ENCODE measurements around the gene PLPP1.

PLPP1 gene

GRCh38 chr5:55469839-55470238 lies 64.9 kb downstream of the PLPP1 start:
- Histone ChIP-seq H4K20me1 (ENCODE audit: insufficient read depth, low read length) (no peaks in the 10 kb centered on the region), H3K4me2 (ENCODE audit: low read length) (no peak overlapping the region), H3K4me1 (ENCODE audit: low read length) (no peaks in the 10 kb centered on the region), H3K27ac (ENCODE audit: low read length) (no peak overlapping the region), H3K9ac (ENCODE audit: low read length) (no peak overlapping the region), H3K9me3 (ENCODE audit: insufficient read depth, low read length) (no peaks in the 10 kb centered on the region), H3K27me3 (ENCODE audit: low read depth, low read length) (no peaks in the 10 kb centered on the region), H3K4me3 (ENCODE audit: low read length) (no peak overlapping the region), H3K36me3 (replicated peaks; ENCODE audit: low read depth, low read length) (no peaks in the 10 kb centered on the region), H2AFZ (ENCODE audit: low read depth, low read length) (no peak overlapping the region), H3K79me2 (ENCODE audit: low read length) (no peaks in the 10 kb centered on the region)
- TF ChIP-seq CTCF (IDR thresholded peaks at IDR 0.05; ENCODE audit: low read depth, low read length) (no peak), EZH2phosphoT487 (IDR thresholded peaks at IDR 0.05; ENCODE audit: low read depth) (no peak)

GRCh38 chr5:55467862-55468551 lies 66.8 kb downstream of the PLPP1 start:
- TF ChIP-seq CTCF (IDR thresholded peaks at IDR 0.05; ENCODE audit: low read depth, low read length) (no peak), EZH2phosphoT487 (IDR thresholded peaks at IDR 0.05; ENCODE audit: low read depth) (no peak)
- Histone ChIP-seq H3K79me2 (ENCODE audit: low read length) (no peaks in the 10 kb centered on the region), H4K20me1 (ENCODE audit: insufficient read depth, low read length) (no peaks in the 10 kb centered on the region), H3K9ac (ENCODE audit: low read length) (no peak overlapping the region), H3K4me2 (ENCODE audit: low read length) (no peak overlapping the region), H2AFZ (ENCODE audit: low read depth, low read length) (no peak overlapping the region), H3K27ac (ENCODE audit: low read length) (no peak overlapping the region), H3K4me3 (ENCODE audit: low read length) (no peak overlapping the region), H3K27me3 (ENCODE audit: low read depth, low read length) (no peaks in the 10 kb centered on the region), H3K9me3 (ENCODE audit: insufficient read depth, low read length) (no peaks in the 10 kb centered on the region), H3K36me3 (replicated peaks; ENCODE audit: low read depth, low read length) (no peaks in the 10 kb centered on the region), H3K4me1 (ENCODE audit: low read length) (no peaks in the 10 kb centered on the region)

GRCh38 chr5:55463613-55464012 lies 71.2 kb downstream of the PLPP1 start:
- Histone ChIP-seq H4K20me1 (ENCODE audit: insufficient read depth, low read length) (no peaks in the 10 kb centered on the region), H3K4me1 (ENCODE audit: low read length) (no peaks in the 10 kb centered on the region)

GRCh38 chr5:55459572-55459971 lies 75.2 kb downstream of the PLPP1 start:
- no peaks in the 10 kb centered on the region for H3K27me3 ChIP-seq (ENCODE audit: low read depth, low read length)
- H3K27ac ChIP-seq (ENCODE audit: low read length) = no peak overlapping the region
- no peak overlapping the region for H3K9ac ChIP-seq (ENCODE audit: low read length)
- H3K4me2 ChIP-seq (ENCODE audit: low read length) = no peak overlapping the region
- TF ChIP-seq EZH2phosphoT487 (IDR thresholded peaks at IDR 0.05; ENCODE audit: low read depth) (no peak), CTCF (IDR thresholded peaks at IDR 0.05; ENCODE audit: low read depth, low read length) (no peak)
- no peaks in the 10 kb centered on the region for H4K20me1 ChIP-seq (ENCODE audit: insufficient read depth, low read length)
- H2AFZ ChIP-seq (ENCODE audit: low read depth, low read length) = no peak overlapping the region
- no peaks in the 10 kb centered on the region for H3K79me2 ChIP-seq (ENCODE audit: low read length)
- no peaks in the 10 kb centered on the region for H3K36me3 ChIP-seq (replicated peaks; ENCODE audit: low read depth, low read length)
- H3K9me3 ChIP-seq (ENCODE audit: insufficient read depth, low read length) = no peaks in the 10 kb centered on the region
- no peaks in the 10 kb centered on the region for H3K4me1 ChIP-seq (ENCODE audit: low read length)
- no peak overlapping the region for H3K4me3 ChIP-seq (ENCODE audit: low read length)

More at GRCh38 chr5:55463613-55464012, 71.2 kb downstream of the PLPP1 start:
- H3K27me3 ChIP-seq (ENCODE audit: low read depth, low read length) = no peaks in the 10 kb centered on the region
- H3K9ac ChIP-seq (ENCODE audit: low read length) = no peak overlapping the region
- no peak overlapping the region for H2AFZ ChIP-seq (ENCODE audit: low read depth, low read length)
- H3K9me3 ChIP-seq (ENCODE audit: insufficient read depth, low read length) = no peaks in the 10 kb centered on the region
- no peak overlapping the region for H3K4me2 ChIP-seq (ENCODE audit: low read length)
- TF ChIP-seq CTCF (IDR thresholded peaks at IDR 0.05; ENCODE audit: low read depth, low read length) (no peak), EZH2phosphoT487 (IDR thresholded peaks at IDR 0.05; ENCODE audit: low read depth) (no peak)
- H3K4me3 ChIP-seq (ENCODE audit: low read length) = no peak overlapping the region
- H3K36me3 ChIP-seq (replicated peaks; ENCODE audit: low read depth, low read length) = no peaks in the 10 kb centered on the region
- H3K79me2 ChIP-seq (ENCODE audit: low read length) = no peaks in the 10 kb centered on the region
- H3K27ac ChIP-seq (ENCODE audit: low read length) = no peak overlapping the region

Measured in OCI-LY3 (cell line).